Fibroblast of pulmonary artery (primary cell): ENCODE measurements around the gene PPP1R3F.

Experiments used
- DNase-seq: peaks from one replicate; pipeline ENCODE4 v3.0.0-alpha.2; 2010; ENCODE audit warnings: low read depth
- H3K4me3 ChIP-seq: replicated peaks from 2 replicates; pipeline ENCODE4 v1.5.1; 2011; ENCODE audit warnings: low read depth, mild to moderate bottlenecking, control low read depth, low read length, moderate library complexity
- CTCF ChIP-seq: IDR thresholded peaks from 2 replicates; pipeline ENCODE4 v1.5.1; 2011; ENCODE audit warnings: mild to moderate bottlenecking, control low read depth, low read length, inconsistent platforms; ENCODE audit errors: missing control alignments

The PPP1R3F gene

GRCh38 chrX:49238735-49239134, 30.9 kb upstream of the PPP1R3F start:
- DNase-seq, result no peak
- no peak overlapping the region for H3K4me3 ChIP-seq
- no peak for TF ChIP-seq CTCF

GRCh38 chrX:49242545-49243066, 27.0 kb upstream of the PPP1R3F start:
- no peak for DNase-seq
- TF ChIP-seq CTCF, result no peak
- H3K4me3 ChIP-seq, result no peak overlapping the region

GRCh38 chrX:49243166-49243565, 26.4 kb upstream of the PPP1R3F start:
- H3K4me3 ChIP-seq, result no peak overlapping the region
- TF ChIP-seq CTCF, result no peak
- DNase-seq, result no peak

- no peak overlapping the region for H3K4me3 ChIP-seq
- no peak for DNase-seq
- no peak for TF ChIP-seq CTCF
Observed at GRCh38 chrX:49244207-49244606, 25.4 kb upstream of the PPP1R3F start.

GRCh38 chrX:49246541-49246940, 23.1 kb upstream of the PPP1R3F start:
- no peak overlapping the region for H3K4me3 ChIP-seq
- no peak for TF ChIP-seq CTCF
- DNase-seq, result no peak

GRCh38 chrX:49247346-49247745, 22.2 kb upstream of the PPP1R3F start:
- TF ChIP-seq CTCF, result no peak
- no peak overlapping the region for H3K4me3 ChIP-seq
- DNase-seq, result no peak
